ENCODE results near the gene MYOD1. TPM values are rescaled to one million over a fixed set of nuclear protein-coding genes. Genes with fewer than 3 reads are reported as not detected.

MYOD1 gene
- total RNA-seq, 1 donor from 2014 or later = not detected

- DNase-seq (ENCODE audit: low read depth in 2 of 2) = no peak
These were observed 29.7 kb downstream of the MYOD1 start for GRCh38 chr11:17748761-17749721.

DNA sequence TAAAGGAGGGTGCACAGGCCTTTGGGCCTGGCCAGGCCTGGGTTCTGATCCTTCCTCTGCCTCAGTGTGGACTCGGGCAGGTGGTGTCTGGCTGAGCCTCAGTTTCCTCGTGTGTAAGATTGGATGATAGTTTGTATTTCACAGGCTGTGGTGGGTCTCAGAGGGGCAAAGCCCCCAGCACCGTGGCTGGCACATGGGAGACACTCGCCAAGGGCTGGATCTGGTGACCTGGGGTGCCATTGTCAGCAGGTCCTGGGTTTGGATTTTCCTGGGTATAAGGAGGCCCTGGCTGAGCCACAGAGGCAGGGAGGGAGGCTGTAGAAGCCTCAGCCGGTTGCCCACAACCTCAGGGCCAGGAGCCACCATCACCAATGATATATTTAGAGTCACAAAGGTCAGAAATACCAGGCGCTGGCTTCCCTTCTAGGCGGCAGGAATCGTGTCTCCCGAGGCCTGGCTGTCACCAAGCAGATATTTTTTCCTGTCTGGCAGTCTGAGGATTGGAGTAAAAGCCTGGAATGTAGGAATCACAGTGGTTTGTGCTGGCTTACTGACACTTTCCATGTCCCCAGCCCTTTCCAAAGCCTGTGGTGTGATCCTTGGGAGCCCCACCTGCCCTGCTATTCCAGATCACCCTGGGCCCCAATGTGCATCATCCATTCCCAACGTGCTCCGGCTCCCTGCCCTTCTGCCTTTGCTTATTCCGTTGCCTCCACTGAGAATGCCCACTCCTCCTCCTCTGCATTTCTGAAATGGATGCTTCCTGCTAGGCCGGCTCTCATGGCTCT lies 30.8 kb downstream of the MYOD1 start:
- no peak for DNase-seq (ENCODE audit: low read depth in 2 of 2)

DNA sequence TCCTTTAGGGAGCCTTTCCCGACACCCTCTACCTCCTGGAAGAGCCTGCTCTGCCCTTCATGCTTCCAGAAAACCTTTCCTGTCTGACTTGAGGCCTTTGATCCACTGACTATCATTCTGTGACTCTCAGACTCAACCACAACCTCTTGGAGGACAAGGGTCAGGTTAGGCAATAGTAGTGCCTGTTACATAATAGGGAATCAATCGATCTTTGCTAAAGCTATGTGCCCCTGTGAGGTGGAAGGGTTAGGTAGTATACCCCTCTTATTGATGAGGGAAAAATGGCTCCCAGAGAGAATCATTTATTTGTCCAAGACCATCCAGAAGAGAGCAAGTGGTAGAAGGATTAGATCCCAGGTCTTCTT lies 31.4 kb downstream of the MYOD1 start:
- DNase-seq (ENCODE audit: low read depth in 2 of 2) = no peak

- DNase-seq (ENCODE audit: low read depth in 2 of 2) = no peak
These were observed 32.2 kb downstream of the MYOD1 start for GRCh38 chr11:17751558-17751957.

- no peak for DNase-seq (ENCODE audit: low read depth in 2 of 2)
These were observed 32.8 kb downstream of the MYOD1 start for GRCh38 chr11:17752144-17752543.

GRCh38 chr11:17753153-17753552 lies 33.8 kb downstream of the MYOD1 start:
- DNase-seq (ENCODE audit: low read depth in 2 of 2) = no peak

DNA sequence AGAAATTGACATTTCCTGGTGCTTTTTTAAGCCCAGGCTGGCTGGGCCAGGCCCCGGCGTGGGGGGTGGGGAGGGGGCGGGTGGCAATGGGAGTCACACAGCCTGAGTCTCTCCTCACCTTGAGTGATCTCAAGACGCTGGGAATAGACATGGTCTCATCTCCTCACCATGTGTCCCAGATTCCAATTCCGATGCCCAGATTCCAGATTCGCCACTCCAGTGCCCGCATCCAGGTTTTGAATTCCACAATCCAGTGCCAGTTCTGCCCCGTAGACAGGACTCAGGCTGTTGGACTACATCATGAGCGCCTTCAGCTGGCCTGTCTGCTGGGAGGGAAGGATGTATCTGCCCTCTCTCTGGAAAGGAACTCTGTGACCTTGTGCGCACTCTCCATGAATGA lies 34.3 kb downstream of the MYOD1 start:
- DNase-seq (ENCODE audit: low read depth in 2 of 2) = no peak

DNA sequence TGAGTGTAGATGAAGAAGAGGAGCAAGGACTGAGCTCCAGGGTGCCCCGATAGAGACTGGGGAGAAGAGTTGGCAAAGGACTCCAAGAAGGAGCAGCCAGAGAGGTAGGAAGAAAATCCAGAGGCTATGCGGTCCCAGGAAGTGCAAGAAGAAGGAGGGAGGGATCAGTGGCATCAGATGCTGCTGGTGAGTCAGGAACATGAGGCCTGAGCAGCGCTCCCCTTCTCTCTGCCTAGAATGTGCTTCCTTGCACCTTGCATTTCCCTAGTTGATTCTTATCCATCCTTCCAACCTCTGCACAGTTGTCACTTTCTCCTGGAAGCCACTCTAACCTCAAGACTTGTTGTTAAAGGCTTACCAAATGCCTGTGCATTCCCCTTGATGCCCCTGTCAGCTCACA lies 36.5 kb downstream of the MYOD1 start:
- no peak for DNase-seq (ENCODE audit: low read depth in 2 of 2)

- DNase-seq (ENCODE audit: low read depth in 2 of 2) = peak; percentile 38 to 69
These were observed 41.0 kb downstream of the MYOD1 start for GRCh38 chr11:17760102-17761029.

DNA sequence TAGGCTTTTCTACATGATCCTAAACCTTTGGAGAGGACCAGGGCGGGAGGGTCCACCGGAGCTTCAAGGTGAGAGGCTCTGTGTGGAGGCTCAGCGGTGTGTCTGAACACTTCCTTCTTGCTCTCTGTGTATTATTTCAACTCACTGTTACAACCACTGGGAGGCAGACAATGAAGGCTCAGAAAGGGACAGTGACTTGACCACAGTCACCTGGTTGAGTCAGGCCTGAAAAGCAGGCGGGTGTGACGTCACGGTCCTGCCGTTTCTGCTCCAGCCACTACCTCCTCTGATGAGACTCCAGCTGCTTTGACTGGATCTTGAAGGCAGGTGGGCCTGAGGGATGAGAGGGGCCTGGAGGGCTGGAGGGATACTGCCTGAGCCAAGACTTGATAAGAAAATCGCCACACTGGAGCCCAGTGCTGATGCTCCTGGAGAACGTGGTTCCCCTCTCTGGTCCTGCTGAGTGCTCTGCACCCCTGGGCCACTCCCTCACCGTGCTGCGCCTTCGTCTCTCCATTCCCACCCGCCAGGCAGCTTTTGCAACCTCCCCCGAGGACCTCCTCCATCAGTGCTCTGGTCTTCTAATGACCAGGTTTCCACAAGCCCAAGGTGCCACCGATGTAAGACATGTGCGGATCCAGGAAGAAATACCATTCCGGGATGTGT lies 43.1 kb downstream of the MYOD1 start:
- no peak for DNase-seq (ENCODE audit: low read depth in 2 of 2)

- DNase-seq (ENCODE audit: low read depth in 2 of 2) = no peak
These were observed 43.9 kb downstream of the MYOD1 start for GRCh38 chr11:17763244-17763643.

DNA sequence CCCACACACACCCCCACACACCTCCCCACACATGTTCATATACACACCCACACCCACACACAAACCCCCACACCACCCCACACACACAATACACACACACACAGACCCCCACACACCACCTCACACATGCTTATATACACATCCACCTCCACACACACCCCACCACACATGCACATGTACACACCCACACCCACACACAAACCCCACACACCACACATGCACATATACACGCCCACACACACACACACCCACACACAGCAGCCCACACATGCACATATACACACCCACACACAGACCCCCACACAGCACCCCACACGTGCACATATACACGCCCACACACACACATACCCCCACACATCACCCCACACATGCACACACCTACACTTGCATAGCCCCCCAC lies 44.3 kb downstream of the MYOD1 start:
- DNase-seq (ENCODE audit: low read depth in 2 of 2) = no peak

- no peak for DNase-seq (ENCODE audit: low read depth in 2 of 2)
These were observed 45.3 kb downstream of the MYOD1 start for GRCh38 chr11:17764446-17765218.

DNA sequence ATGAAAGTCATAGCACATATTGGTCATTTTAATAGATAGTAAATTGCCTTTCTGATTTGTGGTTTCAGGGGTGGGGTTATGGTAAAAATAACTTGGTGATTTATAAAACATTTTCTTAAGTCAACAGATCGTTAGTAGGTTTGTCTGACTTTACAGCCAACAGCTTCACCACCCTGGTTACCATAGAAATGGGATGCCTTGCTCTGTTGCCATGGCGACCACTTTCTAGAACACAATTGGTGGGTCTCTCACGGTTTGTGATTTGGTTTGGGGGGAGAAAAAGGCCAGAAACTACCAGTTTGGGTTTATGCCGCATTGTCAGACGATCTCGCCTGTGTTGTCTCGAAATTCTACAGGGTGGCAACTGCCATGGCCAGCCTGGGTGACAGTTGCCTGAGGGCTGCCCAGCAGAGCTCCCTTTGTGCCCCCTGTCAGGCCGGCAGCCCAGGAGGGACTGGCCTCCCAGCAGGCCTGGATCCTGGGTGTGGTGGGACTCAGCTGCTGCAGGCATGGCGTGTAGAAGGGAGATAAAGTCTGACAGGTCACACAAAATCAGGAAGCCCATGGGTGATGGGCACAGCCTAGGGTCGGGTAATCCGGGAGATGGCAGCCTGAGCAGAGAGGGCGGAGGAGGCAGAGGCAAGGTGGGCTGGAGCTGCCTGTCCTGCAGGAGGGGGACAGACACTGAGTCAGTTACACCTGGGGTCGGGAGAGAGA lies 46.1 kb downstream of the MYOD1 start:
- no peak for DNase-seq (ENCODE audit: low read depth in 2 of 2)

- no peak for DNase-seq (ENCODE audit: low read depth in 2 of 2)
These were observed 46.6 kb downstream of the MYOD1 start for GRCh38 chr11:17766073-17766359.

DNA sequence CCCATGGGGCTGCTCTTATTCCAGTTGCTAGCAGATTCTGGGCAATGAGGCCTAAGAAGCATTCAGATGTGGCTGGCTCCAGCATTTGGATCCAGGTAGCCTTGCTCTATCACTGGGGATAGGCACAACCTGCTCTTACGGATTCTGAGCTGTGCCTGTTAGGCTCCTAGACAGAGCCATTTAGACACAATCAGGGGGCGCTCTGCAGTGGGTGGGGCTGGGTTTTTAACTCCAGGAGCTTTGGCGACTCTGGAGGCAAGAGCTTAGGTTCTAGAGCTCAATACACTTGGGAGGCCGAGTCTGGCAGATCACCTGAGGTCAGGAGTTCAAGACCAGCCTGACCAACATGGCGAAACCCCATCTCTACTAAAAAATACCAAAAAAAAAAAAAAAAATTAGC lies 47.2 kb downstream of the MYOD1 start:
- DNase-seq (ENCODE audit: low read depth in 2 of 2) = no peak

- no peak for DNase-seq (ENCODE audit: low read depth in 2 of 2)
These were observed 48.0 kb downstream of the MYOD1 start for GRCh38 chr11:17767301-17767885.

GRCh38 chr11:17767914-17768313 lies 48.5 kb downstream of the MYOD1 start:
- no peak for DNase-seq (ENCODE audit: low read depth in 2 of 2)

DNA sequence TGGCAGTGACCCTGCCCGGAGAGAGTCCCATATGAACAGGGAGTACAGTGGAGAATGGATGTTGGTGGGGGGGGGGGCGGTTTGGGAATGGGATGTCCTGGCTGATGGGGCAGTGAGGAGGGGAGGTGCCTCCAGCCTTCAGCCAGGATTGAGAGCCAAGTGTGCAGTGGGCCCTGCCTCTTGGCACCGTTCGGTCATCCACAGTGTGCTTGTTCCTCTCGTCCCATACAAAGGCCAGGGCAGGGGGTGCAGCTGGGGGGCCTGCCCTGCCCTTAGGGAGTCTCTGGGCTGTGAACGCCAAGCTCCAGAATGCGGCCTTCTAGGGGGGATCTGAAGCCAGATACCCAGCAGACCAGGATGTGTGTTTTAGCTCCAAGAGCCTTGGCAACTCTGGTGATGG lies 49.2 kb downstream of the MYOD1 start:
- DNase-seq (ENCODE audit: low read depth in 2 of 2) = no peak
